HG03521 (cell line): ENCODE data around the gene PGM5.

Experiments used
- ATAC-seq: cut with Tn5 transposase; IDR thresholded peaks from one replicate; pipeline ENCODE4 v1.9.1; 2021; ENCODE audit warnings: mild to moderate bottlenecking, moderate library complexity; ENCODE audit not compliant: unreplicated experiment

PGM5 gene

GRCh38 chr9:68532131-68532530 is 175.7 kb downstream of the PGM5 start:
- ATAC-seq: no peak

DNA sequence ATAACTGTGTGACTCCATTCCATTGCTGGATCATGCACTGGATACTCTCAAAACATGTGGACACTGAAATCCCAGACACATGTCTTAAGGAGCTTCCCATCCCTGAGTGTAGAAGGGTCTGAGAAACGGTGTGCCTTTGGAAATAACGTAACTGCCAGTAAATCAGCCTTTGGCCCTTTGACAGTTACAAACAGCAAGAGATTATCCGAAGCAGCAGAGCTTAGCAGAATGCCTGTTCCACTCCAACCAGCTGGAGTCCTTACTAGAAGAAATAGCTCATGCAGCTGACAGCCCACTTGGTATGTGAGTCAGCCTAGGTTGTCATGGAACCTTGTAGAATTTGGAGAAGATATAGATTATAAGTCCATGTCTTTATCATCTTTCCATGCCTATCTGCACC is 177.3 kb downstream of the PGM5 start:
- ATAC-seq: no peak

GRCh38 chr9:68536876-68537615 is 180.6 kb downstream of the PGM5 start:
- no peak for ATAC-seq

DNA sequence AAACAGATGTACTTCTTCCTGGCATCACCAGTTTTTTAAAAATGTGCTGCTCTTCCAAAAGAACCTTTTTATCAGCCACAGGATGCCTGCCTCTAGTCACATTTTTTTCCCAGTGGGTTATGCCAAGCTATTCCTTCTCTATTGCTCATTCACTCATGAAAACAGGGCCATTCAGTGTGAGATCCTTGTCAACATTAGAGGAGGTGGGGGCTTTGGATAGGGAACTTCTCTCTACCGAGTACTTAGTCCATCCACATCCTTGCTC is 181.1 kb downstream of the PGM5 start:
- no peak for ATAC-seq

GRCh38 chr9:68538200-68538599 is 181.8 kb downstream of the PGM5 start:
- no peak for ATAC-seq

GRCh38 chr9:68540712-68541535 is 184.5 kb downstream of the PGM5 start, which contains the start of gene TMEM252:
TMEM252 (minus strand) TSS chr9:68540883; CDS start chr9:68540814, 69 bp downstream.
- ATAC-seq: no peak

GRCh38 chr9:68541568-68541967 is 185.2 kb downstream of the PGM5 start:
- ATAC-seq: no peak

DNA sequence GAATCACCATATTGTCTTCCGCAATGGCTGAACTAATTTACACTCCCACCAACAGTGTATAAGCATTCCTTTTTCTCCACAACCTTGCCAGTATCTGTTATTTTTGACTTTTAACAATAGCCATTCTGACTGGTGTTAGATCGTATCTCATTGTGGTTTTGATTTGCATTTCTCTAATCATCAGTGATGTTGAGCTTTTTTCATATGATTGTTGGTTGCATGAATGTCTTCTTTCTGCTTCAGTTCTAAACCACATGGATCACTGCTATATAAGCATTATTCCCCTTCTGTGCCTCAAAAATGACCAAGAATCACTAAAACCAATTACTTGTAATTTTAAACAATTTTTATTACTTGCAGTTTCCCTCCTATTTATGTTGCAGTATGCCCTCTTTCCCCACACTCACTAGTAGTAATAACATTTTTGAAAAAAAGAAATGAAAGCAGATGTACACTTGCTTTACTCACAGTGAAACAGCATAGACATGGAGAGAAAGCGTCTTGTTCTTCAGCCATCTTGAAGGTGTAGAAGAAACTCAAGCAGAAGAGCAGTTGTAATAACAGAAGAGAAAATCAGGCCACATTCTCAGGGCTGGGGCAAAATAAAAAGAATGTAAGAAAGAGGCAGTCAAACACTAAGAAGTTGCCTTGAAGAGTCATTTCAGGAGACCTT is 188.8 kb downstream of the PGM5 start:
- ATAC-seq: peak; percentile 29

DNA sequence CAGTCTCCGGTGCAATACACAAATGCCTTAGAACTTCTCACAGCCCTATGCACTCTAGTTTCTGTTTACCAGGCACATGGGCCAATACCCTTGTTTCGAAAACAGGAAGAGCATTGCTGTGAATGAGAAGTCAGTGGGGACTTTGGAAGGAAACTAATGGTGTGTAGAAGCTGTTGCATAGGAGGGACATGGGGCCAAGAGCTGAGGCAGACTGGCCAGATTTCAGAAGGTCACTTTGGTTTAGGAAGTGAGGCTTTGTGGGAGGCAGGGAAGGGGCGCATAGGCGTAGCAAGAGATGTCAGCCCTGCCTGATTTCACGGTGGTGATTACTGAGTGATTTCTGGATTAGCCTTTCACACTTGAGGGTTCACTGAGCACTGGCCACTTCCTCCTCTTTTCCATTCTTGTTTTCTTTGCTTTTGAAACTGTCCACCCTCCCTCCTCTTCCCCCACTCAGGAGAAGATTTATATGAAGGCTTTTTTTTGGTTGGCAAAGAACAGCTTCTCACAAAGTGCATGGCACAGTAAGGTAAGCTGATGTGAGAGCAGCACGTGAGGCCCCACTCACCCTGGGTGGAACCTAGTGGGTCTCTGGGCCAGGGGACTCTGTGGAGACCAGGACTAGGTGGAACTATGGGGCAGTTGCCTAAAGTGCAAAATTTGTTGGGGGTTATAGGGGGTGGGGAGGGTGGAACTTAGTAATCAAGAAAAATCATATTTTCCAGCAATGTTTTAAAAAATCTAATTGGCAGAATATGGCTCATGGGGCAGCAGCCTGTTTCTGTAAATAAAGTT is 190.4 kb downstream of the PGM5 start:
- peak; percentile 80 for ATAC-seq

DNA sequence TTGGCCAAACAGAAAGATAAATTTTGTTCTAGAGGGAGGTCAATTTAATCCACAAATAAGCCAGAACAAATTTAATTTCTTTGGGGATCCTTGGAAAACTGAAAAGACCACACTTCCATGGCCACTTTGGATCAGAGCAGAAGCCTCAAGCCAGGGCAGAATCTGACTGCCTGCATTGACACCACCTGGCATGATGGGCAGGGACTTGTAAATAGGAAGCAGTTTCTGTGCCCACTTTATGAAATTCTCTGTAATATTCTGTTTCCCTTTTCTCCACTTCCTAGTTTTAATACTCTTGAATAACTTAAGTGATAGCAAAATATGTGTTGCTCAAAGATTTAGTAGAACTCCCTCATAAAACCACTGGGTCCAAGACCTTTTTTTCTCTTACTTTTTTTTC is 191.0 kb downstream of the PGM5 start:
- no peak for ATAC-seq

GRCh38 chr9:68548241-68548640 is 191.8 kb downstream of the PGM5 start:
- no peak for ATAC-seq

- no peak for ATAC-seq
Observed at GRCh38 chr9:68551191-68551590, 194.8 kb downstream of the PGM5 start.

DNA sequence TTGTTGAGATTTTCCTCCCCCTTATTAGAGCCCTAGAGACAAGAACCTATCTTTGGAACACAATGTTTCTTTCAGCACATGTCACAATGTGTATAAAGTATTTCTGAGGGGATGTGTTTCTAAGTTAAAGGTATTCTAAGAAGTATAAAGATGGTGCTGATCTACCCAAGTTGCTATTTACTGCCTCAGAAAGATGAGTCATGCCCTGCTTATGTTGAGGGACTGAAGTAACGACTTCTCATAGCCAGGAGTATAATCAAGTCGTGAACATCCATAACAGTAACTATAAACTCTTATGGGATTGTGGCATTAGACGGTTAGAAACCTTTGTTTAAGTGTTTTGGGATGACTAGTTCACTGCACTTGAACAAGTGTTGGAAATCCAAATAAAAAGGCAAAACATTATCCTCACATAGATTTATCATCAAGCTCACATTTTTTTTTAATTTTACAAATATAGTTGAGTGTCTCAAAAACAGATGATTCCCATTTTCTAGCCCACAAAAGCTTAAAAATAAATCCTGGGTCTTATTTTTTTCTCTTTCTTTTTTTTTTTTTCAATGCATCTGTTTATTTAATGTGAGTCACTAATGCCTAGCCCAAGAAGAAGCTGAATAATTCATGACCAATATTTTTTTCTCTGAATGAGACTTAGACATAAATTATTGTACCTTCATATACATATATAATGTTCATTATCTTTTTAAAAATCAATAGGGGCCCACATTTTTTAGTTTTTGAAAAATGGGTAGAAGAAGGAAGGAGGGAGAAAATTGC is 196.5 kb downstream of the PGM5 start:
- ATAC-seq: no peak

GRCh38 chr9:68555437-68556150 is 199.2 kb downstream of the PGM5 start:
- no peak for ATAC-seq

- ATAC-seq: no peak
Observed at GRCh38 chr9:68558545-68558944, 202.1 kb downstream of the PGM5 start.

DNA sequence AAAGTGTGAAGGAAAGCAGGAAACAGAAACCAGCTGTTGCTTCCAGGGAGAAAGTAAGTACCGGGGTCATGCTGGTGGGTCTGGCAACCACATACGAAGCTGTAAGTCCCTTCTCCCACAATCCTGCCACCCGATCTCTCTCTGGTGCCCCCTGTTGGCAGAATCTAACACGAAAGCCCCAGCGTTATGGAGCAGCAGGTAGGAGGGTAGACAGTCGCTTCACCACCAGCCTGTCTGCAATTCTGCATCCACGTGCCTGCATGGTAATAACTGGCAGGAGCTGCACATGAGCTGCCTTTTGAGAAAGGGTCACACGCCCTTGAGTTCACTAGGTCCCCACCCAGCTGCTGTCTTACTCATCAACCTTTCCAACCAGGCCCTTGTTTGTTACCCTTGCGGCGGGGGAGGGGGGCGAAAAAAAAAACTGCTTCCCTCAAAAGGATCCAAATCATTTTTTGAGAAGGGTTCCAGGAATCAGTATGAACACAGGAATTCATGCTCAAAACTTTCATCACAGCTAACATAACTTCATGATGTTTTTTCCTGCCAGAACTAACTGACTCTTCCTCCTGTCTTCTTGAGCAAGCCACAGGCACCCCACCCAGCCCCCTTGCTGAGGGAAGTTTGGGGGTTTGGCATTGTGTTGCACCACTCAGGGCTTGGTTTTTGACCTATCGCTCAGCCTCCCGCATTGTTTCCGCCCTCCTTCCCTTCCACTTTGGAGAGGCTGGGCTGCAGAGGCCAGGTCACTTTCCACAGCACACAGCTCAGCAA is 203.8 kb downstream of the PGM5 start:
- ATAC-seq: no peak

GRCh38 chr9:68562461-68562860 is 206.1 kb downstream of the PGM5 start:
- no peak for ATAC-seq

DNA sequence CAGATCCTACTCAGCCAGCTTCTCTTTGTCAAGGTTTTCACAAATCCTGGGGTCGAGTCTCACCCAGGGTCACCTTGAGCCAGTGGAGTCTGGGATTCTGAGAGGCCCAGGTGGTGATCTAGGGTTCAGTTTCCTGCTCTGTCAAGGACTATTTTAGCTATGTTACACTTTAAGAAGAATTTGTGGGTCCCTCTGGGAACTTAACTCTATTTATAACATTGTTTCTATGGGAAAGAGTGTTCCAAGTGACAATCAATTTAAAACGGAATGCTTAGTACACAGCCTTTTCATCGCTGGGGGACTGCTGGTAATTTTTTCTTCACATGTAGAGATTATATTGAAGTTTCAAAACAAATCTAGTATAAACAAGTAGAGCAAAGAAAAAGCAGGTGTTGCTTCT is 211.2 kb downstream of the PGM5 start:
- ATAC-seq: no peak

- no peak for ATAC-seq
Observed at GRCh38 chr9:68574150-68574549, 217.7 kb downstream of the PGM5 start.
